PC-3 (cell line): ENCODE measurements around the gene VASP.

Experiments
- EZH2 ChIP-seq: fragments of 300-600 bp; sonication (generic); IDR thresholded peaks from one replicate; pipeline ENCODE4 v1.6.1; 2017; ENCODE audit warnings: antibody characterized with exemption, mild to moderate bottlenecking, low read length; ENCODE audit not compliant: unreplicated experiment
- EZH2phosphoT487 ChIP-seq: fragments of 300-600 bp; sonication (generic); IDR thresholded peaks from 2 replicates; pipeline ENCODE4 v1.6.1; 2018; ENCODE audit warnings: mild to moderate bottlenecking, antibody characterized with exemption, low read length, borderline replicate concordance
- TF ChIP-seq, protein P1 (sequence below): fragments of 300-600 bp; sonication (generic); conservative IDR thresholded peaks from 2 replicates; pipeline ENCODE4 v1.5.1; 2017; ENCODE audit warnings: antibody characterized with exemption, low read depth, mild to moderate bottlenecking, low read length

GRCh38 chr19:45468159-45468651, 39.1 kb upstream of the VASP start:
- TF ChIP-seq, protein P1, sequence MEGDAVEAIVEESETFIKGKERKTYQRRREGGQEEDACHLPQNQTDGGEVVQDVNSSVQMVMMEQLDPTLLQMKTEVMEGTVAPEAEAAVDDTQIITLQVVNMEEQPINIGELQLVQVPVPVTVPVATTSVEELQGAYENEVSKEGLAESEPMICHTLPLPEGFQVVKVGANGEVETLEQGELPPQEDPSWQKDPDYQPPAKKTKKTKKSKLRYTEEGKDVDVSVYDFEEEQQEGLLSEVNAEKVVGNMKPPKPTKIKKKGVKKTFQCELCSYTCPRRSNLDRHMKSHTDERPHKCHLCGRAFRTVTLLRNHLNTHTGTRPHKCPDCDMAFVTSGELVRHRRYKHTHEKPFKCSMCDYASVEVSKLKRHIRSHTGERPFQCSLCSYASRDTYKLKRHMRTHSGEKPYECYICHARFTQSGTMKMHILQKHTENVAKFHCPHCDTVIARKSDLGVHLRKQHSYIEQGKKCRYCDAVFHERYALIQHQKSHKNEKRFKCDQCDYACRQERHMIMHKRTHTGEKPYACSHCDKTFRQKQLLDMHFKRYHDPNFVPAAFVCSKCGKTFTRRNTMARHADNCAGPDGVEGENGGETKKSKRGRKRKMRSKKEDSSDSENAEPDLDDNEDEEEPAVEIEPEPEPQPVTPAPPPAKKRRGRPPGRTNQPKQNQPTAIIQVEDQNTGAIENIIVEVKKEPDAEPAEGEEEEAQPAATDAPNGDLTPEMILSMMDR, result no peak
- TF ChIP-seq EZH2phosphoT487, result no peak
- no peak for TF ChIP-seq EZH2
